Measurements from ENCODE around the gene CDKN1A.
A peak's percentile ranks its signal among the peaks of the same experiment; 100 is the strongest.
"Not testable (repeated sequence)": the region's sequence is repeated elsewhere in the genome, so short reads cannot be mapped to it uniquely, and the experiment has no call there.

The CDKN1A gene

DNA sequence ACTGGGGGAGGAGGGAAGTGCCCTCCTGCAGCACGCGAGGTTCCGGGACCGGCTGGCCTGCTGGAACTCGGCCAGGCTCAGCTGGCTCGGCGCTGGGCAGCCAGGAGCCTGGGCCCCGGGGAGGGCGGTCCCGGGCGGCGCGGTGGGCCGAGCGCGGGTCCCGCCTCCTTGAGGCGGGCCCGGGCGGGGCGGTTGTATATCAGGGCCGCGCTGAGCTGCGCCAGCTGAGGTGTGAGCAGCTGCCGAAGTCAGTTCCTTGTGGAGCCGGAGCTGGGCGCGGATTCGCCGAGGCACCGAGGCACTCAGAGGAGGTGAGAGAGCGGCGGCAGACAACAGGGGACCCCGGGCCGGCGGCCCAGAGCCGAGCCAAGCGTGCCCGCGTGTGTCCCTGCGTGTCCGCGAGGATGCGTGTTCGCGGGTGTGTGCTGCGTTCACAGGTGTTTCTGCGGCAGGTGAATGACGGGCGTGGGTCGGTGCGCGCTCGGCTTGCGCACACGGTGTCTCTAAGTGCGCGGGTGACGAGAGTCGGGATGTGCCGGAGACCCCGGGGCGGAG lies at the start of gene CDKN1A:
CDKN1A (plus strand) TSS at position 227 of the 555 bp plus-strand sequence. CDS start 5,388 bp downstream, outside the sequence.
- peak; percentile 91 for DNase-seq

DNA sequence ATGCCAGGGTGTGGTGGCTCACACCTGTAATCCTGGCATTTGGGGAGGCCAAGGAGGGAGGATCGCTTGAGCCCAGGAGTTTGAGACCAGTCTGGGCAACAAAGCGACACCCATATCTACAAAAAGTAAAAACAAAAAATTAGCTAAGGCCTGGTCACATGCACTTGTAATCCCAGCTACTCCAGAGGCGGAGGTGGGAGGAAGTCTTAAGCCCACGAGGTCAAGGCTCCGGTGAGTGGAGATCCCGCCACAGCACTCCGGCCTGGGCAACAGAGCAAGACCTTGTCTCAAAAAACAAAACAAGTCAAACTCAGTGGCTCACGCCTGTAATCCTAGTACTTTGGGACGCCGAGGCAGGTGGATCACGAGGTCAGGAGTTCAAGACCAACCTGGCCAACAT lies 48.7 kb upstream of the CDKN1A start:
- no peak for DNase-seq

DNA sequence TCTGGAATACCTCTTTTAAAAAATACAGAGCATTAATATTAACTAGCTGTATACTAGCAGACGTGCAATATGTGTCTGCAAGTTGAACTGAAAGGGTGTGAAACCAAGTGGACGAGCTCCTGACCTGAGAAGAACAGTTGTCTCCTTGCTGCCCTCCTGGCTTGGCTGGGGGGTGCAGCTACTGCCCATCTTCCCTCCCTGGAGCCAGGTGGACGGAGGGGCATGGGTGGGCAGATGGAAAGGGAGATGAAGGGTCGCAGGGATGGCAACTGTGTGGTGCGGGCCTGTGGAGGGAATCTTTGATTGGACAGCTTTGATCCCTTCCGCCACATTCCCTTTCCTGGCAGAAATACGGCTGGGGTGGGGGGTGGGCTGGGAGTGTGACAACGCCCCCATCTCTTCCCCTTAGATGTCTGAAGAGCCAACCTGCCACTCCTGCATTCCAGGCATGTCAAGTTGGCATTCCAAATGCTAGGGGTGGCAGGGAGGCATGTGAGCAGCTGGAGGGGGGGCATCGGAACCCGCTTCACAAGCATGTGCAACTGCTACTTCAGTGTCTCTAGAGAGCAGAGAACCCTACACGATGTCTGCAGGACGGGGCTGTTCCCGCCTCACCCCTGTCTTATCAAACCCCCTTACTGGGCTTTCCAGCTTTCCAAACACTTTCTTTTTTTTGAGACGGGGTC lies 47.0 kb upstream of the CDKN1A start:
- DNase-seq, result no peak

DNA sequence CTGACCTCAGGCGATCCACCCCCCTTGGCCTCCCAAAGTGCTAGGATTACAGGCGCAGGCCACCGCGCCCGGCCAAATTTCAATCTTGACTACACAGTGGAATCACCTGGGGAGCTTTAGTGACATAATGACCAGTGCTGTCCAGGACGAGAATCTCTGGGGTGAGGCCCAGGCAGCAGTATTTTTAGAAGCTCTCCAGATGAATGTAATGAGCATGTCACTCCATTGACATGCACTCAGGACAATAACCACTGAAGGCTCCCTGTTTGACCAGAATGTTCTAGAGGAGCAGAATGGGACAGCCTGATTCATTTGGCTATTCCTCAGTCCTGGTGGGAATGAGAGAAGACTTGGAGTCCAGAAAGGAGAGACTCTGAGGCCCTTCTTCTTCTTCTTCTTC lies 45.1 kb upstream of the CDKN1A start:
- no peak for DNase-seq

DNA sequence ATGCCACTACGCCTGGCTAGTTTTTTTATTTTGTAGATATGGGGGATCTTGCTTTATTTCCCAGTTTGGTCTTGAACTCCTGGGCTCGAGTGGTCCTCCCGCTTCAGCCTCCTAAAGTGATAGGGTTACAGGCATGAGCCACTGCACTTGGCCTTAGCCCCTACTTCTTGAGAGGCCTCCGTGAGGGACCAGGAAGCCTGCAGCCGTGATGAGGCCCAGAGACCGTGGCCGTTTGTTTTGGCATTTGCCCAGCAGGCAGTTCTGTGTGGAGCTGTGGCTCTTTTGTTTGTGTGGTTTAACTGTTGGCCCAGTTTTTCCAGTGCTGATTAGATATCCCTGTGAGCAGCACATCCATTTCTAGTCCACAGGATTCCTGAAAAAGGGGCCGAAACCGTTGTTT lies 44.6 kb upstream of the CDKN1A start:
- DNase-seq, result no peak

DNA sequence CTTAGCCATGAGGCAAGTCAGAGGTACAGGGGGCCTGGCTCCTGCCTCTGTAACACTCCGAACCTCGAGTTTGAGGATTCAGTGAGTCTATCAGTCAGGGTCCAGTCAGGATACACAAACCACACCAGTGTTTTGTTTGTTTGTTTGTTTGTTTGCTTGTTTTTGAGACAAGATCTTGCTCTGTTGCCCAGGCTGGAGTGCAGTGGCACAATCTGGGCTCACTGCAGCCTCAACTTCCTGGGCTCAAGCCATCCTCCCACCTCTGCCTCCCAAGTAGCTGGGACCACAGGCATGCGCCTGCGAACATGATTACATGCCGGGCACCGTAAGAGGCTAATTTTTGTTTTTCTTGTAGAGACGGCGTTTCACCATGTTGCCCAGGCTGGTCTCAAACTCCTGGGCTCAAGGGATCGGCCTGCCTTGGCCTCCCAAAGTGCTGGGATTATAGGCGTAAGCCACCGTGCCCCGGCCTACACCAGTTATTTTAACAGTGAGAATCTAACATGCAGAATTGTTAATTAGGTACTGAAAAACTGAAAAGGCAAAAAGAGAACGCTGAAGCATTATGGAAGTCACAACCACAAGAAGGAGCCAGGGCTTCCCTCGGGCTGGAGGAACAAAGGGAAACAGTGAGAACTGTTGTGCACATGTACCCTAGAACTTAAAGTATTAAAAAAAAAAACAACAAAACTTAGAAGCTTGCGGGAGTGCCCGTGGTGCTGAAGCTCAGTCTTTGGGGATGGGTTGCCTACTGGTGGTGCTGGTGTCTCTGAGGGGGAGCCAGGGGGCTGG lies 44.0 kb upstream of the CDKN1A start:
- no peak for DNase-seq

DNA sequence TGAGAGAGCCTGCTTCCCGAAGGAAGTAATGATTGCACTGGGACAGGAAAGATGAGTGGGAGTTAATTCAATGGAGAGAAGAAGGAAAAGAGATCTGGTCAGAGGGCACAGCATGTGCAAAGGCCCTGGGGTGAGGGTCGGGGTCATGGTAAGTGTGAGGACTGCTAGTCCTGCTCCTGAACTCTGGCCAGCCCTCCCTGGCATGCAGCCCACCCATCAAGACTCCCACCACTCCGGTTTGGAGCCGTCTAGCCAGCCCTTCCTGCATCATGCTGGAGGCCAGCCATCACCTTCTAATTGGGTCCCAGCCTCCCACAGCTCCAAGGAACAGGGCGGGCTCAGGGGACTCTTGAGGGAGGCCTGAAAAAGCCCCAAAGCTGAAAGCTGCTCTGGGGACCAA lies 42.2 kb upstream of the CDKN1A start:
- DNase-seq, result no peak

DNA sequence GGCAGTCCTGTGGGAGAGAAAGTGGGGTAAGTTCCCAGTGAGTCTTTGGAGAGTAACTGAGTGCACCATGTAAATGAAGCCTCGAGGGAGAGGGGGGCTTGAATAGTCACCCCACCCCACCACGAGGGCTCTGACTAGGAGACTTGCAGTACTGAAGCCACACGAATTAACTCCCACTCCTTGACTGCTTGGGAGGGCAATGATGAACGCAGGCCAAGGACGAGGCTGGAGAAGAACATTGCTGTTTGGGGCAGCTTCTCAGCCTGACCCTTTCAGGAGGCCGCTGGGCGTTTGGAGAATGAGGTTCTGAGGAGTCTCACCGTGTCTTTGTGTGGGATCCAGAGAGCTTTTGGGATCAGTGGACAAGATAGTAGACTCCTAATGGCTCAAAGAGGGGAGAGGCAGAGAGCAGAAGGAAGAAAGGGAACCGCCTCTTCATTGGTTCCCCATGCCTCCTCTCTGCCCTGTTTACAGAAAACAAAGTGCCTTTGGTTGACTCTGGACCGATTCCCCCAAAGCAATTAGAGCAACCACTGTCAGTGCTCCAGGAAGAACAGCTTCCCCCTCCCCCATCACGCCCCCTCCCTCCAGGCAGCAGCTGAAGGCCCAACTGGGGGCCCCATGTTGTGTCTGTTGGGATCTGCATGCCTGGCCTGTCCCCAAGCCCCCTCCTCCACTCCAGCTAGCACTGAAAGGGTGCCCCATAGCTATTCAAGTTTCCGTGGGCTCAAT lies 41.7 kb upstream of the CDKN1A start:
- no peak for DNase-seq

DNA sequence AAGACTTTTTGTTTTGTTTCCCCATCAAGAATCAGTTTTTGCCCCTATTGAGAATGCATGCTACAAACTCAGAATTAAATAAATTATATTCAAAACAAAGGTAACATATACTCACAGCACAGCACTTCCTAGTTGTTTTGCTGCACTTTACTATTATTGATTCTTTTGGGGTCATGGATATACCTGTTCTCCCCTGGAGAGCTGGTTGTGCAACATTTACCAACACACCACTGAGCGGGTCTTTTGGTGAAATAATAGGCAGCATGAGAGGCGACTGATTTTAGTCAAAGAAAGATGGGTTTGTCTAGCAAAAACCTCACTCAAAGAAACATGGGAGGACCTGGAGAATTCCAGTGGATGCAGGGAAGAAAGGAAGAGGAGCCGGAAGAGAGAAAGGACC lies 39.9 kb upstream of the CDKN1A start:
- no peak for DNase-seq

DNA sequence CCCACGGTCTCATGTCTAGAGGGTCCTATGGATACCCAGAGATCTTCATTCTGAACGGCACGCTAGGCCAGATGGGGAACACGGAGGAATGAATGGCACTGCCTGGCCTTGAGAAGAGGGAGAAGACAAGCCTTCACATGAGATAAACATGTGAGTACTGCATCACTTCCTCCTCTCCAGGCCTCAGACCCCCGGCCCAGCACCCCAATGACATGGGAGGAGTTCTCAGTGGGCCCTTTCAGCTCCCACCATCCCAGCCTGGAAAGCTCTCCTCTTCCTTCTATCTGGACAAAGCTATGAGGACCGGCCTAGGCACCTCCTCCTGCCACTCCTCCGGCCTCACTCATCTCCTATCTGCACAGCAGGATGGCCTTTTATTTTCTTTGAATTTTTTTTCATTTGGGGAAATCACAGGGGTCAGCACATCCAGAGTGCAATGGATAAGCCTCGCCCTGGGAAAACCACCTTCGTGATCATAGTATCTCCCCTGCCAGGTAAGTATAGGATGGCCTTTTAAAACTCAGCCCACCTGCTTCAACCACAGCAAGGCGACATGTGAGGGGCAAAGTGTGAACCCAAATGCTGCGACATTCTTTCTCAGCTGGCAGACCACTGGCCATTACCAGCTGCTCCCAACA lies 39.2 kb upstream of the CDKN1A start:
- no peak for DNase-seq

DNA sequence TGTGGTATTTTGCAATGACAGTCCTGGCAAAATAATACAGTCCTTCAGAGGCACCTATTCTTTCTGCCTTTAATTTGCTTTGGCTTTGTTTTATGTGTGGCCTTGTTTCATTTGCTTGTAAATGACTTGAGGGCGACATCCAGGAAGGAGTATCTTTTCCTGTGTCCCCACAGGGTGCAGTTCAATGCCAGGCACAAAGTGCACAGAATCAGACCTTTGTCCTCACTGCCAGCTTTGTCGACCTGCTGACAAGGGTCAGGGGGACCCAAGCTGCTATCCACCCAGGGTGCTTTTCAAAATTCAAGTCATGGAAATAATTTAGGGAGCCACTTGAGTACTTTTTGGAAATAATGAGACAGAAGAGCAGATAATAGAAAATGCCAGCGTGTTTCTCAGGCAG lies 37.0 kb upstream of the CDKN1A start:
- no peak for DNase-seq

DNA sequence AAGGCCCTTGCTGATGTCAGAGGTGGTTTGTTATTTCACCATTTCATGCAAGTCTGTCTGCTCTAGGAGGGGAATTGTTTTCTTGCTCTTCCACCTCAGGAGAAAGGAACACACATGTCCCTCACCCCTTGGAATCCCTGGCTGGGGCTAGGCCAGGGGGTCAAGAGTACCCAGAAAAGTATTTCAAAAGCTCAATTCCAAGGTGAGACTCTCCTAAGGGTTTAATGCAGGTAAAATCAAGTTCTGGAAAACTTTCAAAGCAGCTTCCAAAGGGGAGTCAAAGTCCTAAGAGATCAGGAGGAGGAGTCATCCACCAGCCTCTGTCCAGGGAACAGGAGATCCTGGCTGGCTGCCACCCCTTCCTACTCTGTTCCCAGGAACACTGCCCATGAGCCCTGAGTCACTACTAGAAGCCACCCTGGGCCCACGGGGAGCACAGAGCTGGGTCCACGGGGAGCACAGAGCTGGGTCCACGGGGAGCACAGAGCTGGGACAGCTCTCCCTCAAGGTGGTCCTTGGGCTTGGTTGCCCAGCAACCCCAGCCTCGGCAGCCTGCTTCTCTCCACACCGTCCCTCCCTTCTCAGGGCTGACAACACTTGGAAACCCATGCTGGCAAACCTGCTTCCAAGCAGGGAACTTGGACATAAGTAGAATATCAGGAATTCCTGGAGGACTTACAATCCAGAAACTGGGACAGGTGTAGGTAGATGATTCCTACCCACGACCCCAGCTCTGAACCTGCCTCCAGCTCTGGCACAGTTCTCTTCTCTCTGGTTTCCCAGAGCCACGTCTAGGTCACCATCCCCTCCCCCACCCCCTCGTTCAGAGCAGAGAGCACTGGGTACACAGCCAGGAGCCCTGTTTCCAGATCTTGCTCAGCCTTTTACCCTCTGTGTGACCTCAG lies 35.3 kb upstream of the CDKN1A start:
- DNase-seq, result no peak

DNA sequence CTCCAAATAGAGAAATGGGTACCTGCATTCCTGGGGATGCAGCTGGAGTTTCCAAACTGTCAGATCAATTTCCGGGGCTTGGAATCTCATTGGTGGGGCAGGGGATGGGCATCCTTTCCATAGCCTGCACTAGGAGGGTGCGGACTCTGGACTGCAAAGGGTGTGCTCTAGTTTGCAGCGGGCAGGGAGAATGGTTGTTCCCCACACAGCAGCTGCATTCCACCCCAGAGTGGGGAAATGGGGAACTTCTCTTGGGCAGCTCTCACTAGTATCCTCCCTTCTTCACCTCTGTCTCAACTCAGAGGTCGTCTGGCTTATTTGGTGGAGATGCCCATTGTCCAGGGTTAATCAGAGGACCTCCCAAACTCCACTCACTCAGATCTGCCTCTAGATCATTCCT lies 34.5 kb upstream of the CDKN1A start:
- DNase-seq, result no peak

DNA sequence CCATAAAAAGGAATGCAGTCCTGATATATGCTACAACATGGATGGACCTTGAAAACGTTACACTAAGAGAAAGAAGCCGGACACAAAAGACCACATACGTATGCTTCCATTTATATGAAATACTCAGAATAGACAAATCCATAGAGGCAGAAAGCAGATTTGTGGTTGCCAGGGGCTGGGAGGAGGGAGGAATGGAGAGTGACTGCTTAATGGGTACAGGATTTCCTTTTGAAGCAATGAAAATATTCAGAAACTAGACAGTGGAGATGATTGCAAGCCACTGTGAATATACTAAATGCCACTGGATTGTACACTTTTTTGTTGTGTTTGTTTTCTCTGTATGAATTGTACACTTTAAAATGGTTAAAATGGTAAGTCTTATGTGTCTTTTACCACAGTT lies 29.4 kb upstream of the CDKN1A start:
- no peak for DNase-seq

DNA sequence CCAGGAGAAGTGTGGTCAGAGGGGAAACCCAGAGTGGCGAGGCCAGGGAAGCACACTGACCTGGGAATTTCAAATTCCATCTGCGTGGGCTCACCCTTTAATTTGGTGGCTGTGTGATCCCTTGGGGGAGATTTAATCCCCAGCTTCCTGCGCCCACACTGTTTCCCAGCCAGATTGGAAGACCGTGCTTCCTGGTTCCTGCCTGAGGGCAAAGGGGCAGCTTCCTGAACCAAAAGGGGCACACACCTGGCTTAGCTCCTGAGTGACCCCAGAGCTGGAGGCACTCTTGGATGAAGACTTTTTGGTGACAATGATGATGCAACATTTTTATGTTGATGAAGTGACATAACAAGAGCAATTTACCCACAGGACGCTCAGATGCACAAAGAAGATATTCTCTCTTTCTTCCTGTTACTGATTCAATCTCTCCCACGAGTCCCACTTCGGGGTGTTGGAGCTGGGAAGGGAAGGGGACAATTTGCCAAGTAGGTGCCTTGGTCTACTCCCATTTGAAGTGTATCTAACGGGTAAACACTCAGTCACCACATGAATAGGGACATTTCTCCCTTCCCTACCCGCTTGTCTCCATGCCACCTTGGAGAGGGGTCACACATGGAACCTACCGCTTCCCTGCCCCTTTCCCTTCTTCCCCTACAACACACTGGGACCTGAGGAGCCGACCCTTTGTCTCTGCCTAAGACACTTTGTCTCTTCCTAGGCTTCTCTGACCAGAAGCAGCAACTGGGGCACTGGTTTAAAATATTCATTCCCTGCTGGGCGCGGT lies 28.6 kb upstream of the CDKN1A start:
- DNase-seq, result no peak

DNA sequence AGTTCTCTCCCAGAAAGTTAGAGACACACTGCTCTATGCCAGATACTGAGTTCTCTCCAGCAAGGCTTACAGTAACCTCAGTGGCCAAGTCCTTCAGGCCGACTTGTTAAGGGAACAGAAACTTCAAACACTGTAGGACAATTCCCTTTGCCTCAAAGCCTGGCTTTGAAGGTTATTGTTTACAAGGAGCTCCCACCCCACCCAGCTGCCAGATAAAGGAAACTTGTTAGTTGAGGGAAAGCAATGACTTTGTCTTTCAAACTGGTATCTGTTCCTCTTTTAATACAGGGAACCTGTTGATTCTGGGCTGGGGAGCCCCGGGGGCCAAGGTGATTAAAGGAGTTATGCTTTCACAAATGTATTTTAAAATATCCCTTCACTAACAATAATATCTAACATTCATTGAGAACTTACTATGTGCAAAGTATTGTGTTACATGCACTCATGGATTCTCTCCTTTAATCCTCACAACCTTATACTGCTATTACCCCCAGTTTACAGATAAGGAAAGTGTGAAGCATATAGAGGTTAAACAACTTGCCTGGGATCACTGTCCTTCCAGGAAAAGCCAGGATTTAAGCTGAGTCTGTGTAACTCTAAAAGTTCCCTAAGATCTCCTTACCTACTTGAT lies 27.6 kb upstream of the CDKN1A start:
- no peak for DNase-seq

DNA sequence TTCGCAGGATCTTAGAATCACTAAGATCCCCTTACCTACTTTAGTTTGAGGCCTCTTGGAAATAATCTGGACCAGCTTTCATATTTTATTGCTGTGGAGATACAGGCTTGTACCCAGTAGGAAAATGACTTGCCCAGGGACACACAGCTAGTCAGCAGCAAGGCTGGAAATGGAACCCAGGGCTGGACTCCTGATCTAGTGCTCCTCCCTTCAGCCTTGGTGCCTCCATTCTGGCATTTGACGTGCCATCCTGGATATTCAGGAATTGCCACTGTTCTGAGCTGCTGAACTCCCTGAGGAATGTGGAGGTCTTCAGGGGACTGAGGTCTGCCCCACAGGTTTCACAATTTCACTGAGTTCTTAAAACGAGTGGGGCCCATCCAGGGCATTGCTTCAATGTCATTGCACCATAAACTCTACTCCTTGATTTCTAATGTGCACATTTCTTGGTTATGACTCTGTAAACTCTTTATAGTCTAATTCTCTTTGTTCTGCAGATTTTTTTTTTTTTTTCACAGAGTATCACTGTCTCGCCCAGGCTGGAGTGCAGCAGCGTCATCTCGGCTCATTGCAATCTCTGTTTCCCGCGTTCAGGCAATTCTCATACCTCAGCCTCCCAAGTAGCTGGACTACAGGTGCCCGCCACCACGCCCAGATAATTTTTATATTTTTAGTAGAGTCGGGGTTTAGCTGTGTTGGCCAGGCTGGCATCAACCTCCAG lies 26.7 kb upstream of the CDKN1A start:
- no peak for DNase-seq

DNA sequence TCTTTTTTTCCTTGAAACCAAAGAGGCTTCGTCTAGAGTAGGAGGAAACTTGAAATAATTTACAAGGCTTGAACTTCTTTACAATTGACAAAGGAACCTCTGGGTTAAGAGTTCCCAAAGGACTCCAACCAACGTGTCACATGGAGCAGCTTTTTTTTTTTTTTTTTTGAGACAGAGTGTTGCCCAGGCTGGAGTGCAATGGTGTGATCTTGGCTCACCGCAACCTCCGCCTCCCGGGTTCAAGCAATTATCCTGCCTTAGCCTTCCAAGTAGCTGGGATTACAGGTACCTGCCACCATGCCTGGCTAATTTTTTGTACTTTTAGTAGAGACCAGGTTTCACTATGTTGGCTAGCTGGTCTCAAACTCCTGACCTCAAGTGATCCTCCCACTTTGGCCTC lies 24.0 kb upstream of the CDKN1A start:
- not testable (repeated sequence) for DNase-seq

DNA sequence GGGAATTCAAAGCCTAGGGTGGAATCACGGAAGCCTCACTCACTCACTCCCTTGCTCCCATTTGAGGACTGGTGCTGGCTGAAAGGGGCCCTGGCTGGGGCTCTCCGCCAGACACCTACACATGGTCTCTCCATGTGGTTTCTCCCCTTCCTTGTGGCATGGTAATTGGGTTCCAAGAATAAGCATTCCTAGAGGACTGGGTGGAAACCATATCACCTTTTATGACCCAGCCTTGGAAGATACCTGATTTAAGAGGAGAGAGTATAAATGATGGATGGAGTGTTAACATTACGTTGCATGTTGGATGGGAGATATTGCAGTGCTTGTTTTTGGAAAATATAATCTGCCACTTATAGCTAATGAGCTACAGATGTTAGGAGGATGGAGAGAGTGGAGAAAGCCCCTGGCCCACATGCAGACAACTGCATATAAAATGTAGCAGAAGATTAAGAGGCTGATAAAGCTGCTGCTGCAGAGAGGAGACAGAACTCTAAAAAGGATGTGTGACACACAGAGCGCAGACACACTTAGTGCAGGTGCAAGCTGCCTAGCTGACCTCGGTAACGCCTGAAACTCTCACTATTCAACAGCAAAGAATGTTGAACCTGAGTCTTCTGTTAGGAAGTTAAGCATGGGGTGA lies 23.3 kb upstream of the CDKN1A start:
- no peak for DNase-seq

Data from activated CD4-positive, alpha-beta T cell treated with anti-CD3 and anti-CD28 coated beads, Interleukin-10, Interleukin-2, amounts not matched to agents 100 ng/mL and 50 ng/mL, durations not matched to agents 16 hours and 8 hours (primary cell).